HCEC 1CT (cell line): ENCODE results near the gene DEXI.

Experiments
- DNase-seq: peaks from one replicate; pipeline ENCODE4 v3.0.0-alpha.2; 2017

The DEXI gene

GRCh38 chr16:10942352-10943063 lies at the start of gene DEXI:
Gene DEXI (minus strand): TSS chr16:10942468. CDS start chr16:10942005, 463 bp downstream.
- peak; percentile 88 for DNase-seq

- no peak for DNase-seq
These were observed 48.1 kb upstream of the DEXI start for GRCh38 chr16:10990378-10990777.

GRCh38 chr16:10989559-10989958 lies 47.3 kb upstream of the DEXI start:
- DNase-seq: no peak

- DNase-seq: no peak
These were observed 46.6 kb upstream of the DEXI start for GRCh38 chr16:10988879-10989278.

- DNase-seq: no peak
These were observed 46.0 kb upstream of the DEXI start for GRCh38 chr16:10988164-10988803.

GRCh38 chr16:10987361-10988163 lies 45.3 kb upstream of the DEXI start:
- DNase-seq: no peak

GRCh38 chr16:10984509-10984908 lies 42.2 kb upstream of the DEXI start:
- peak; percentile 67 for DNase-seq

DNA sequence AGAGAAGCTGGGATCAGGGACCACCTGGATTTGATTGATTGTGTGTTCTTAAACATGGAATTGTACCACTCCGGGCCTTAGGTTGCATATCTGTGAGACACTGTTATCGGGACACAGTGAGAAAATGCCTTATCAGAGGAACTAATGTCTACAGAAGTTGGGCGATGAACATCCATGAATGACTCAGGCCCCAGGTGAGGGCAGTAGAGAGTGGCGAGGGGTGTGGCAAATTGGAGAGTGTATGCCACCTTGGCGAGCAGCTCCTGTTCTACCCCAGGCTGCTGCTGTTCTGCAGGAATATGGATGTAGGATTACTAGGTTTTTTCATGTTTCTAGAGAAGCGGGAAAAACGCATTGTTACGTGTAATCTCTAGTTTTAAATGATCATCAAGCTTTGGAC lies 40.9 kb upstream of the DEXI start:
- DNase-seq: no peak

- no peak for DNase-seq
These were observed 40.3 kb upstream of the DEXI start for GRCh38 chr16:10982465-10983150.

- peak; percentile 32 for DNase-seq
These were observed 39.5 kb upstream of the DEXI start for GRCh38 chr16:10981697-10982216.

GRCh38 chr16:10980813-10981212 lies 38.5 kb upstream of the DEXI start:
- DNase-seq: no peak

DNA sequence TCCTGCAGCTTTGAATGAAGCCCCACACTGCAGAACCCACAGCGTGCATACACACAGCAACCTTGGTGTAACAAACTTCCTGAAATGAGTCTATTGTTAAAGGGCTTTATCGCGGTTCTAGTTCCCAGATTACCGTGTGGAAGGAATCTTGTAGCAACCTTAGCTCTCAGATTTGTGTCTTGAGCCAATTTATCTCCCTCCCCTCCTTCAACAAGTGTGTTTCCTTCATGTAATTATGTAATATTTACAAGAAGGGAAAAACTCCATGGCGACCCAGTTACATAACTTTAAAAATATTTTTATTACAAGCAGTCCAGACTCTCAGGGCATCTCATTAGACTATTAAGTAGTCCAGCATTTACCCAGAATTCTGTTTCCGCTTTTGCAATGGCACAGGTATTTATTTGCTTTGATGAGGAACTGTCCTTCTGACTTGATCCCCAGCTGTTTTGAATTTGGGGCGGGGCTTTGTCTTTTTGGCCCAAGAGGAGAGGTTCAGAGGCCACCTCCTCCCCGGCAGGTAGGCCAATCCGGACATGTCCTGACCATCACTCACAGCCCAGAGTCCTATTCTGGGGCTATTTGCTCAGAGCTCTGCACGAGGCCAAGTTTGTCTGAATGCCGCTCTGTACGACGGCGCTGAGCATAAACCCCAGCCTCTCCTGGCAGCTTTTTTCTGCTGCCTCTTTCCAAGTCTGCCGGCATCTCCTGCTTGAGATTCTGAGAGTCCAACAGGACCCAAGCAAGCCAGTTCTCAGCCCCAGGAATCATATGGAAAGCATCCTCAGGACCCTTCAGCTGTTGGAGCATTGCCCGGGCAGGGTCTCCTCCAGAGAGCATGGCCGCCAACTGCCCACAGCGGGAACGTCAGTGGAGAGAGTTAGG lies 37.7 kb upstream of the DEXI start:
- DNase-seq: no peak

DNA sequence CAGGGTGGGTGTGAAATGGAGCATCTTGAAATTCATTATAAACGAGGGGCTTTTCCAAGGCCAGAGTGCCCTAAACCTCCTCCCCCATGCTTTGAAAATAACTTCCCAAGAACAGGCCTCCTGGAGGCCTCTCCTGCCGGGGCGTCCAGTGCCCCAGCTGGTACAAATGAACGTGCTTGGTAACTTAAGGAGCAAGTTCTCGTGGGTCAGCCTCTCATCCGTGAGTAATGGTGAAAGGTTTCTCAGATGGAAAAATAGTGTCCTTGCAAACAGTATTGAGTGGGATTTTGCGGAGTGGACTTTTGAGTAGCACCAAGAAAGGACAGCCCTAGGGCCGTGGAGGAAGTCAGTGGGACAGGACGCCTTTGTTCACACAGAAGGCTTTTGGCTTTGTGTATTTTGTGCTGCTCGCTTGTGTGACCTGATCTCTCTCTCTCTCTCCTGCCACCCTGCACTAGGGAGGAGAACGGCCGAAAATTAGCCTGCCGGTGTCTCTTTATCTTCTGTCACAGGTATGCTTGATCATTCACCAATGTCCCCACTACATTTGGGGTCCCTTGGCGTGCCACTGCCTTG lies 36.7 kb upstream of the DEXI start:
- no peak for DNase-seq

GRCh38 chr16:10978124-10978523 lies 35.9 kb upstream of the DEXI start:
- DNase-seq: no peak

GRCh38 chr16:10976634-10977033 lies 34.4 kb upstream of the DEXI start:
- no peak for DNase-seq

- no peak for DNase-seq
These were observed 30.7 kb upstream of the DEXI start for GRCh38 chr16:10972819-10973464.

- DNase-seq: no peak
These were observed 30.0 kb upstream of the DEXI start for GRCh38 chr16:10972108-10972818.

GRCh38 chr16:10971560-10971961 lies 29.3 kb upstream of the DEXI start:
- DNase-seq: peak; percentile 74

DNA sequence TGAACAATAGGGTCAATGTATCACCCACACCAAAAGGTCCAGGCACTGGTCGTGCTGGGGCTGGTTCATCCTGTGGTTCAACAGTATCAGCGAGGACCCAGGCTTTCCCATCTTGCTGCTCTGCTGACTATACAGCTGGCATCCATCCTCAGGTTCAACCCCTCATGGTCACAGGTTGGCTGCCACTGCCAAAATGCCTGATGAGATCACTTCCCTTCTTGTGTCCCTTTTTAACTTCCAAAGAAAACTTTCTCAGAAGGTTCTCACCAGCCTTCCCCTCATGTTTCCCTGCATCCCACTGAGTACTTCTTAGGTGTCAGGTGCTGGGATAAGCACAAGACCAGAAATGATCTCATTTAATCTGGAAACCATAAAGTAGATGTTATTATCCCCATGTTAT lies 27.8 kb upstream of the DEXI start:
- no peak for DNase-seq

DNA sequence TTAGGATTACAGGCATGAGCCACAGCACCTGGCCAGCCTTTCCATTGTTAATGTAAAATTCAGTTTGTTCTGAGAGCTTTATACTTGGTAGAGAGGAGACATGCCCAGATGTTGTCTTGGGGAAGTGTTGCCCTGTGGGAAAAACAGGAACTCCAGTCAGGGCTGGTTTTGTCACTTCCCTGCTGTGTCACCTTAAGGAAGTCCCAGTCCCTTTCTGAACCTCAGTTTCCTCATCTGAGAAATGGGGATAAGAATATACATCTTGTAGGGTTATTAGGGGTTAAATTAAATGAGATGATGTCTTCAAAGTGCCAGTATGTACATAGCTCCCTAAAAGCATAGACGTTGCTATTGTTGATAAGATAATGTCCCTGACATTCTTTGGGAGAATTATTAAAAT lies 27.3 kb upstream of the DEXI start:
- DNase-seq: no peak
